Caco-2 (cell line): ENCODE data around the gene MRAS. TPM values are rescaled to one million over a fixed set of nuclear protein-coding genes. Genes with fewer than 3 reads are reported as not detected.

Experiments used
- BruUV-seq: library from RNA; stranded (reverse); fragments of 400-500 nt; replicated peaks from 2 replicates; lab custom pipeline; 2021; lab: Mats Ljungman, UMichigan
- CTCF ChIA-PET: fragments of 300-600 bp; sonication (Branson Sonifier 250); formaldehyde crosslinking; loops from one replicate; lab custom pipeline; 2022; ENCODE audit warnings: antibody characterized with exemption; lab: Charles Lee
- POLR2A ChIA-PET: fragments of 300-600 bp; sonication (Branson Sonifier 250); formaldehyde crosslinking; loops from one replicate; lab custom pipeline; 2022; ENCODE audit warnings: antibody characterized with exemption; lab: Charles Lee
- DNase-seq, 2 experiments: peaks; one replicate each; pipeline versions ENCODE4 v3.0.0 to v3.0.0-alpha.2; 2020 to 2022
- H3K27me3 ChIP-seq: replicated peaks from 2 replicates; pipeline ENCODE4 v1.6.0; 2011; ENCODE audit warnings: low read length; ENCODE audit not compliant: control insufficient read depth, insufficient read depth
- H3K36me3 ChIP-seq: 2 replicates; pipeline ENCODE4 v1.5.1; 2011; ENCODE audit warnings: low read length; ENCODE audit not compliant: control insufficient read depth, insufficient read depth
- H3K4me1 ChIP-seq: fragments of 250-450 bp; sonication (Bioruptor Pico); 2 replicates; pipeline ENCODE4 v1.5.1; 2020; ENCODE audit warnings: mild to moderate bottlenecking
- H3K4me3 ChIP-seq: 2 replicates; pipeline ENCODE4 v1.5.1; 2011; ENCODE audit warnings: low read depth, mild to moderate bottlenecking, control low read depth, low read length
- H3K9me3 ChIP-seq: fragments of 250-450 bp; sonication (Bioruptor Pico); 2 replicates; pipeline ENCODE4 v1.5.1; 2020; ENCODE audit warnings: mild to moderate bottlenecking, moderate library complexity
- H3K27ac Mint-ChIP-seq: one replicate; pipeline ENCODE4 v1.8.0; 2022; ENCODE audit warnings: mixed read lengths; ENCODE audit not compliant: unreplicated experiment
- H3K27me3 Mint-ChIP-seq: one replicate; pipeline ENCODE4 v1.8.0; 2022; ENCODE audit warnings: mixed read lengths; ENCODE audit not compliant: insufficient read depth, unreplicated experiment
- H3K36me3 Mint-ChIP-seq: one replicate; pipeline ENCODE4 v1.8.0; 2022; ENCODE audit warnings: mild to moderate bottlenecking, mixed read lengths; ENCODE audit not compliant: insufficient read depth, unreplicated experiment
- H3K4me1 Mint-ChIP-seq: one replicate; pipeline ENCODE4 v1.8.0; 2022; ENCODE audit warnings: low read depth, mixed read lengths; ENCODE audit not compliant: unreplicated experiment
- H3K4me3 Mint-ChIP-seq: one replicate; pipeline ENCODE4 v1.8.0; 2022; ENCODE audit warnings: mild to moderate bottlenecking, moderate library complexity, mixed read lengths; ENCODE audit not compliant: unreplicated experiment
- H3K9me3 Mint-ChIP-seq: one replicate; pipeline ENCODE4 v1.8.0; 2022; ENCODE audit warnings: mixed read lengths; ENCODE audit not compliant: unreplicated experiment
- intact Hi-C: fragments of 100-400 bp; cut with micrococcal nuclease; formaldehyde crosslinking; loops from one replicate; pipeline ENCODE4 v1.10.0; 2022; ENCODE audit not compliant: unreplicated experiment
- total RNA-seq: library from RNA; stranded (reverse); gene quantifications from 2 replicates; pipeline ENCODE4 v1.2.3, GENCODE V29; 2022
- TF ChIP-seq, protein P1 (sequence below), 2 experiments: fragments of 200-600 bp in 1 of 2; IDR thresholded peaks; 1 replicate in 1 of 2; 2 replicates in 1 of 2; pipeline versions ENCODE4 v1.5.1 to v1.8.0; 2011 to 2022; ENCODE audit warnings: antibody characterized with exemption in 1 of 2, control low read depth in 1 of 2, inconsistent platforms in 1 of 2, low read depth in 1 of 2, low read length in 1 of 2, mild to moderate bottlenecking in 1 of 2, moderate library complexity in 1 of 2; ENCODE audit not compliant: insufficient read depth in 1 of 2, severe bottlenecking in 1 of 2, unreplicated experiment in 1 of 2

Gene MRAS
- total RNA-seq, 1 experiment from 2014 or later, result 11.4 TPM

DNA sequence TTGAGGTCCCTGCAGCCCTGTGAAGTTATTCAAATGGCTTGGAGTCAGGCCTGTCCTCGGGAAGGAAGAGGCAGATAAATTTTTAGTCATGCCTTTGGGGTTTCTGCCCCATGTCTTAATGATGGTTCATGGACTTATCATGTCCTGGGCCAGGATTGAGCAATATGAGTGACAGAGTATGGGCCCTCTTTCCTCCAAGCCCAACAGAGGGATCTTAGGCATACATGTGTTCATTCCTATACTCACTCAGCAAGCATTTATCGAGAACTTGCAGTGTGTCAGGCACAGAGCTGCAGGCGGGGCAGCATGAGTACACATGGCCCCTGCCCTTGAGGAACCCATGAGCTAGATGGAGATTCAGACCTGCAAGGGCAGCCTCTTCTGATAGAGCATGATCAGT is 92.2 kb downstream of the MRAS start:
- CTCF ChIA-PET, result no interaction called here
- POLR2A ChIA-PET, result no interaction called here

GRCh38 chr3:138441256-138441655 is 92.9 kb downstream of the MRAS start:
- Histone ChIP-seq H3K4me1 (peaks cover 32% of the 10 kb centered on the region), H3K36me3 (no peaks in the 10 kb centered on the region; the same call in 1 of the 2 replicates), H3K27me3 (no peaks in the 10 kb centered on the region), H3K4me3 (no peak overlapping the region), H3K9me3 (no peaks in the 10 kb centered on the region)
- BruUV-seq, result no TSS peak
- TF ChIP-seq, protein P1, sequence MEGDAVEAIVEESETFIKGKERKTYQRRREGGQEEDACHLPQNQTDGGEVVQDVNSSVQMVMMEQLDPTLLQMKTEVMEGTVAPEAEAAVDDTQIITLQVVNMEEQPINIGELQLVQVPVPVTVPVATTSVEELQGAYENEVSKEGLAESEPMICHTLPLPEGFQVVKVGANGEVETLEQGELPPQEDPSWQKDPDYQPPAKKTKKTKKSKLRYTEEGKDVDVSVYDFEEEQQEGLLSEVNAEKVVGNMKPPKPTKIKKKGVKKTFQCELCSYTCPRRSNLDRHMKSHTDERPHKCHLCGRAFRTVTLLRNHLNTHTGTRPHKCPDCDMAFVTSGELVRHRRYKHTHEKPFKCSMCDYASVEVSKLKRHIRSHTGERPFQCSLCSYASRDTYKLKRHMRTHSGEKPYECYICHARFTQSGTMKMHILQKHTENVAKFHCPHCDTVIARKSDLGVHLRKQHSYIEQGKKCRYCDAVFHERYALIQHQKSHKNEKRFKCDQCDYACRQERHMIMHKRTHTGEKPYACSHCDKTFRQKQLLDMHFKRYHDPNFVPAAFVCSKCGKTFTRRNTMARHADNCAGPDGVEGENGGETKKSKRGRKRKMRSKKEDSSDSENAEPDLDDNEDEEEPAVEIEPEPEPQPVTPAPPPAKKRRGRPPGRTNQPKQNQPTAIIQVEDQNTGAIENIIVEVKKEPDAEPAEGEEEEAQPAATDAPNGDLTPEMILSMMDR (IDR thresholded peaks at IDR 0.05; ENCODE audit: insufficient read depth in 1 of 2, low read depth in 1 of 2, low read length in 1 of 2, severe bottlenecking in 1 of 2, unreplicated experiment in 1 of 2), result no peak
- Mint-ChIP-seq H3K36me3 (no peaks in the 10 kb centered on the region), H3K4me3 (no peak overlapping the region), H3K27ac (no peak overlapping the region), H3K27me3 (no peaks in the 10 kb centered on the region), H3K4me1 (peaks cover 18% of the 10 kb centered on the region), H3K9me3 (no peaks in the 10 kb centered on the region)
- POLR2A ChIA-PET, result no interaction called here
- intact Hi-C loops, result no loop called here
- CTCF ChIA-PET, result no interaction called here
- no peak for DNase-seq

More for the DNA sequence above, 92.2 kb downstream of the MRAS start:
- H3K36me3 Mint-ChIP-seq, result no peaks in the 10 kb centered on the region
- no peak overlapping the region for H3K4me3 ChIP-seq
- no peaks in the 10 kb centered on the region for H3K9me3 ChIP-seq
- peaks cover 18% of the 10 kb centered on the region for H3K4me1 Mint-ChIP-seq
- H3K4me1 ChIP-seq, result peaks cover 35% of the 10 kb centered on the region
- BruUV-seq, result no TSS peak
- TF ChIP-seq, protein P1 (IDR thresholded peaks at IDR 0.05; ENCODE audit: insufficient read depth in 1 of 2, low read depth in 1 of 2, low read length in 1 of 2, severe bottlenecking in 1 of 2, unreplicated experiment in 1 of 2), result no peak
- intact Hi-C loops, result no loop called here
- peak in 1 of 2 experiments; percentile 8 for DNase-seq
- no peak overlapping the region for H3K27ac Mint-ChIP-seq
- H3K27me3 Mint-ChIP-seq, result no peaks in the 10 kb centered on the region
- H3K9me3 Mint-ChIP-seq, result no peaks in the 10 kb centered on the region
- no peak overlapping the region for H3K4me3 Mint-ChIP-seq
- no peaks in the 10 kb centered on the region for H3K27me3 ChIP-seq
- no peaks in the 10 kb centered on the region; the same call in 1 of the 2 replicates for H3K36me3 ChIP-seq

DNA sequence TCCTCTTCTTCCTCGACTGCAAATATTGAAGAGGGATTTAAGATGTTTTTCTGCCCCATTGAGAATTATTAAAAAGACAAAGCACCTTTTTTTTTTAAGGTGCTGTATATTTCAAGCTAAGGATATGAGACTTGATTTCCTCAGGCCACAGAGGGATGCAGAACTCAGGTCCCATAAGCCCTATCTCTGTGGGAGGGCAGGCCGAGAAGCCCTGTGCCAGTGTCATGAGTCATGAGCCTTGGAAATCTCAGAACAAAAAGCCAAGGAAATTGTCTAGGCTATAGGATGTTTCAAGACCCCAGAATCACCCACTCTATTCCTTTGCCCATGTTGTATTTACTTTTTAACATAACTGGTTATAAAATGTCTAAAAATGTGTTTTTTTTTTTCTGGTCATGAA is 93.4 kb downstream of the MRAS start:
- Histone ChIP-seq H3K36me3 (no peaks in the 10 kb centered on the region; the same call in 1 of the 2 replicates), H3K4me3 (no peak overlapping the region), H3K4me1 (peaks cover 32% of the 10 kb centered on the region), H3K27me3 (no peaks in the 10 kb centered on the region), H3K9me3 (no peaks in the 10 kb centered on the region)
- no peak overlapping the region for H3K4me3 Mint-ChIP-seq
- peaks cover 18% of the 10 kb centered on the region for H3K4me1 Mint-ChIP-seq
- TF ChIP-seq, protein P1 (IDR thresholded peaks at IDR 0.05; ENCODE audit: insufficient read depth in 1 of 2, low read depth in 1 of 2, low read length in 1 of 2, severe bottlenecking in 1 of 2, unreplicated experiment in 1 of 2), result no peak
- intact Hi-C loops, result loop anchor here (1.0 kb wide), 1 partner anchor 23 kb away; no protein-coding TSS in a partner anchor
- no TSS peak for BruUV-seq
- no peak for DNase-seq
- no peaks in the 10 kb centered on the region for H3K36me3 Mint-ChIP-seq
- POLR2A ChIA-PET, result no interaction called here
- H3K27me3 Mint-ChIP-seq, result no peaks in the 10 kb centered on the region
- CTCF ChIA-PET, result interaction anchor here (1.0 kb wide), 1 partner anchor 494 kb away, joined by 3 read pairs; no protein-coding TSS in a partner anchor
- no peaks in the 10 kb centered on the region for H3K9me3 Mint-ChIP-seq
- no peak overlapping the region for H3K27ac Mint-ChIP-seq
